Left renal pelvis (tissue), 4 donors: Measurements from ENCODE around the gene CDC42BPA. TPM values are rescaled to one million over a fixed set of nuclear protein-coding genes. Genes with fewer than 3 reads are reported as not detected.
"Not testable (repeated sequence)": the region's sequence is repeated elsewhere in the genome, so short reads cannot be mapped to it uniquely, and the experiment has no call there.

ENCODE experiments used
- DNase-seq, 4 donors: peaks; one replicate each; pipeline ENCODE4 v3.0.0-alpha.2; 2013; ENCODE audit warnings: low read depth in 4 of 4, low spot score in 3 of 4
- polyA plus RNA-seq, 4 donors: library from polyadenylated mRNA; unstranded; fragments of 120-200 nt; gene quantifications; one replicate each; pipeline ENCODE4 v1.2.1, GENCODE V29; 2013; ENCODE audit not compliant: insufficient read length in 4 of 4

Gene CDC42BPA
- polyA plus RNA-seq, 4 donors, result 36.1 to 45.4 (median 42.9) TPM

DNA sequence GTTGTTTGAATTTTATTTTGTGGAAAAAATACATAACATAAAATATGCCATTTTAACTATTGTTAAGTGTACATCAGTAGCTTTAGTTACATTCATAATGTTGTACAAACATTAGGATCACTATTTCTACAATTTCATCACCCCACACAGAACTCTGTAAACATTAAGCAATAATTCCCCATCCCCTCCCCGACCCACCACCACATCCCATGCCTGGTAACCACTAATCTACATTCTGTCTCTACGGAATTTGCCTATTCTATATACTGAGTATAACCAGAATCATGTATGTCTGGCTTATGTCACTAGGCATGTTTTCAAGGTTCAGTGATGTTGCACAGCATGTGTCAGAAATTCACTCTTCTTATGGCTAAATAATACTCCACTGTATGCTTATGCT, 47.7 kb downstream of the CDC42BPA start:
- no peak for DNase-seq

DNA sequence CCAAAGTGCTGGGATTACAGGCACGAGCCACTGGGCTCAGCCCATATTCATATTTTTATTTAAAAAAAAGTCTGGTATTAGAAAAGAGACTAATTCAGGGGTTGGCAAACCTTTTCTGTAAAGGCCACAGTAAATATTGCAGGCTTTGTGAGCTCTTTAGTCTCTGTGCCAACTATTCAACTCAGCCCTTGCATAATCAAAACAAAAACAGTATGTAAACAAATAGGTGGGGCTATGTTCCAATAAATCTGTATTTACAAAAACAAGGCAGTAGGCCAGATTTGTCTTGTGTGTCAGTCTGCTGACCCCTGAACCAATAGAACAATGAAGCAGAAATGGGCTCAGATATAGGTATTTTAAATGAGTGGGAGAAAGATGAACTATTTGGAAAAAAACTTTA, 49.3 kb downstream of the CDC42BPA start:
- DNase-seq, result no peak

DNA sequence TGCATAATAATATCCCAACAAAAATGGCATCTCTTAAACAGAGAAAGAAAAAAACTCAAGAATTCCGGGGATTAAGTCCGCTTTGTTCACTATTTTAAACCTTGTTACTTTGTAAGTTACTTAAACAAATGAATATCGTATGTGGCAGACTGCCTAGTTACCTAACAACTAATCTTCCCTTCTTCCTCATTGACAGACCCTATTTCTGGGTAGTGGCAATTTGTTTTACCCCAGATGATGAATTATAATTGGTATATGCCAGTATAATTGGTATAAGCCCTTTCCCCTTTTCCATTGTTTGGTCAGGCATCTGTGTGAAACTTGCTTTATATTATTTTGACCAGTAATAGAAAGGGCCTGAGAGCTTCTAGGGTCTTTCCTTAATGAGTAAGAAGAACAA, 52.4 kb downstream of the CDC42BPA start:
- DNase-seq, result no peak

DNA sequence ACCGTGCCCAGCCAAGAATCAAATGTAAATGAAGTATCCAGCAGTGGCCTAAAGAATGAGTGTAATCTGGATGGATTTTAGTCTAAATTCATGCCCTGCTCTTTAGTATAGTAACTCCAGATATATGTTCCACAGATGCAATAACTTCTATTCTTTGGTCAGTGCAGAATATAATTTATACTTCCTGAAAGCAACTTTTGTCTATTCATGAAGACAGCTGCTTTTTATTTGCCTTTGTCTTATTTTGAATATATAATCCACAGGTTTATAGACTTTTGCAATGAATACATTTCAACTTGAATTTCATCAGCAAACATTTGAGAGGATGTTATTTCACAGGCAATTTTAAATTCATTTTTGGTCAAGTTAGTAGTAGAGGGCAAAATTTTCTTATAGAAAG, 54.4 kb downstream of the CDC42BPA start:
- DNase-seq, result no peak

DNA sequence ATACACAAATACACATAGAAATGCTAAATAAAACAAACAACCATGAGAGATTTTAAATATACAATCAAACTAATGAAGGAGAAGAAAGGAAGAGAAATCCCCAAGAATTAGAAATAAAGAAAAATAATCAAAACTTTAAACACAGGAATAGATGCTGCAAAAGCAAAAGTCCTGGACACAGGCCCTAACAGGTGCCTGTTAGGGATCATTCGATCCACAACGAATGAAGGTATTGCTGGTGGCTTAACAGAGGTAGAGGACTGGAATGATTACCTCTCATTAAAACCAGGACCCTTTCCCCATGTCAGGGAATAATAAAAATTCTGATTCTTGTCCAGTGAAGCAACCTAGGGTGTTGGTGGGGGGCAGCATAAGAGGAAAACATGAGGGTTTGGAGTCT, 56.8 kb downstream of the CDC42BPA start:
- DNase-seq, result no peak

DNA sequence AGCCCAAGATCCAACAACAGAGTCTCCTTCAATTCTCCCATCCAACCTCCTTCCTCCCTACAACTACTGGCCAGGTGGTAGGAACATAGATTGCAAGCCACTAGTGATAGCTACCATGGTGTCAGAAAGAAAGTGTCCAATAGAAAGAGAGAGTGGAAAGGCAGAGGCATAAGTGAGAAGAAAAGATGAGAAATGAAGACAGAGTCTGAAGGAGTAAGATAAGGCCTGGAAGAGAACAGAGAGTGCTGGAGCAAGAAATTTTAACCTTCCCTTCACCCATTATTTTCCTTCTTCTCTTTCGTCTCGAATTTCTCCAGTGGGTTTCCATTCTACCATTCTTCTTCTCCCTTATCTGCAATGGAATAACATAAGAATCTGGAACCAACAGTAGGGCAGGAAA, 57.9 kb downstream of the CDC42BPA start:
- DNase-seq, result no peak

DNA sequence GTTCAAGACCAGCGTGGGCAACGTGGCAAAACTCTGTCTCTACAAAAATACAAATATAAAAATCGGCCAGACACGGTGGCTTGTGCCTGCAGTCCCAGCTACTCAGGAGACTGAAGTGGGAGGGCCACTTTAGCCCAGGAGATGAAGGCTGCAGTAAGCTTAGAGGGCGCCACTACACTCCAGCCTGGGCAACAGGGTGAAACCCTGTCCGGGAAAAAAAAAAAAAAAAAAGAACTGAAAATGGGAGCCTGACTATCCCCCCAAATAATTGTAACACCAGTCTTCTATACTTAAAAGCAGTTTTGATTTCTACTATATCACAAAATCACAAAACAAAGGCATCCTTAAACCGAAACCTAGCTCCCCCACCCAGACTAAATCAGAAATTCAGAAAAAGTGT, 60.3 kb downstream of the CDC42BPA start:
- no peak for DNase-seq

DNA sequence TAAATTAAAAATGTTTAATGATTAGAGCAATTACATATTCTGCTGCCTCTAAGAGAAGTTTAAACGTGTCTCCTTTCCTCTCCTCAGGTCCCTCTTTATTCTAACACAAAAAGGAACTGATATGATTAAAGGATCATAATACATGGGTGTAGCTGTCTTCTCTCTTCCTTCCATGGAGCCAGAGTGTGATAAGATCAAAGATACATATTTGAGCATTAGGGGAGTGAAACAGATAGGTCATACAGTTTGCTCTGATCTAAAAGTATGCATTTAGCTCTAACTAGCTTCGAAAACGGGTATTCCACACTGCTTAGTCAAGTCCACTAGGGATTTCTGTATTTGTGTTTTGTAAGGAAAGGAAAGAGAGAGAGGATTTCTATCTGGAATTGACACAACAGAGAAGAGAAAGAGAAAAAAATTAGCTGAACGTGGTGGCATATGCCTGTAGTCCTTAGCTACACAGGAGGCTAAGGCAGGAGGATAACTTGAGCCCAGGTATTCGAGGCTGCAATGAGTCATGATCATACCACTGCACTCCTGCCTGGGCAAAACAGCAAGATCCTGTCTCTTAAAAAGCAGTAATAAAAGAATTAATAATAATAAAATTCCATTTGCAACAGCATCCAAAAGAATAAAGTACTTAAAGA, 63.1 kb downstream of the CDC42BPA start:
- DNase-seq, result no peak

DNA sequence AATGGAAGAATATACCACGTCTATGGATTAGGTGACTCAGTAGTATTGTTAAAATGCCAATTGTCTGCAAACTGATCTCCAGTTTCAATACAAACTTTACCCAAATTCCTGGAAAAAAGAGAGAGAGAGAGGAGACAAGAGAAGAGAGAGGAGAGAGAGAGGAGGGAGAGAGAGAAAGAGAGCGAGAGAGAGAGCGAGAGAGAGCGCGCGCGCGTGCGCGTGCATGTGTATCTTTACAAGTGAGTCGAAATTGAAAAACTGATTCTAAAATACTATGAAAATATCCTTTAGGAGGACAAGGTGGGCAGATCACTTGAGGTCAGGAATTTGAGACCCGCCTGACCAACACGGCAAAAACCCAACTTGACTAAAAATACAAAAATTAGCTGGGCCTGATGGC, 65.2 kb downstream of the CDC42BPA start:
- DNase-seq, result no peak

DNA sequence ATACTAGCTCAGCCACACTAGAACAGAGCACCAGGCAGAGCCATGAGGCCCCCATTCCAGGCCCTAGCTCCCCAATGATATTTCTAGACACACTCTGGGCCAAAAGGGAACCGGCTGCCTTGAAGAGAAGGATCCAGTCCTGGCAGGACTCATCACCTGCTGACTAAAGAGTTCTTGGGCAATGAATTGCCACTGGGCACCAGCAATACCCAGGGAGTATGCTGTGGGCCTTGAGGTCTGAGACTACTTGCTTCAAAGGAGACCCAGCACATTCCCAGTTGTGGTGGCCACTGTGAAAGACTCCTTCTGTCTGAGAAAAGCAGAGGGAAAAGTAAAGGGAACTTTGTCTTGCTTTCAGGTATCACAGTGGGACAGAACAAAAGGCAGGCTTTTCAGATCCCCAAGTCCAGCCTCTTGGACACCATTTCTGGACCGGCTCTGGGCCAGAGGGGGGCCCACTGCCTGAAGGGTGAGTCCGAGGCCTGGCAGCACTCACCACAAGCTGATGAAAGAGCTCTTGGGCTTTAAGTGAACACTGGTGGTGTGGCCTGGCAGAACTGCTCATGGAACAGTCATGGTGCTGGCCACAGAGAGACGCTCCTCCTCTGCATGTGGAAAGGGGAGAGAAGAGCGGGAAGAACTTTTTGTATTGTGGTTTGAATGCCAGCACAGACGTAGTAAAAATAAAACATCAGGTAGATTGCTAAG, 72.5 kb downstream of the CDC42BPA start:
- DNase-seq, result no peak

DNA sequence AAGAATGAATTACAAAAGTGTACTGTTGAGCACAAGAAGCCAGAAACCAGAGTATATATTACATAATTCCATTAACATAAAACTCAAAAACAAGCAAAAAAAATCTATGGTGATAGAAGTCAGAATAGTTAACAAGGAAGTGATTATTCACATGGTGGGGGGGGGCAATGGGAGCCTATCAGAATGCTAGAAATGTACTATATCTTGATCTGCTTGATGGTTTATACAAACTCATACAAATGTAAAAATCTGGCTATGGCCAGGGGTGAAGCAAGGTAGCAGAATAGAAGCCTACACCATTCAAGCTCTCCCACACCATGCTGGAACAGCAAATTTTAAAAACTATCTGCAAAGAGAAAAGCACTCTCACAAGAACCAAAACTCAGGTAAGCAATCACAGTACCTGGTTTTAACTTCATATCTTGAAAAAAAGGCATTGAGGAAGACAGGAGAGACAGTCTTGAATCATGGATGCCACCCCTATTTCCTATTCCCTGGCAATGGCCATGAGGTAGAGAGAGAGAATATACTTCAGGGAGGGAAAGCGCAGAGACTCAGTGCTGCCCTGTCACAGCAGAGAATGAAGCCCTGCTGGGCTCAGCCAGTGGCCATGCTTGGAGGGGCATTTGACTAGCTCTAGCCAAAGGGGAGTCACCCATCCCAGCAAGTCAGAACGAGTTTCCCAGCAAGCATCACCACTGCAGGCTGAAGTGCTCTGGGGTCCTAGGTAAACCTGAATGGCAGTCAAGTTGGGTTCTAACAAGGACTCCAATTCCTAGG, 73.8 kb downstream of the CDC42BPA start:
- DNase-seq, result no peak

DNA sequence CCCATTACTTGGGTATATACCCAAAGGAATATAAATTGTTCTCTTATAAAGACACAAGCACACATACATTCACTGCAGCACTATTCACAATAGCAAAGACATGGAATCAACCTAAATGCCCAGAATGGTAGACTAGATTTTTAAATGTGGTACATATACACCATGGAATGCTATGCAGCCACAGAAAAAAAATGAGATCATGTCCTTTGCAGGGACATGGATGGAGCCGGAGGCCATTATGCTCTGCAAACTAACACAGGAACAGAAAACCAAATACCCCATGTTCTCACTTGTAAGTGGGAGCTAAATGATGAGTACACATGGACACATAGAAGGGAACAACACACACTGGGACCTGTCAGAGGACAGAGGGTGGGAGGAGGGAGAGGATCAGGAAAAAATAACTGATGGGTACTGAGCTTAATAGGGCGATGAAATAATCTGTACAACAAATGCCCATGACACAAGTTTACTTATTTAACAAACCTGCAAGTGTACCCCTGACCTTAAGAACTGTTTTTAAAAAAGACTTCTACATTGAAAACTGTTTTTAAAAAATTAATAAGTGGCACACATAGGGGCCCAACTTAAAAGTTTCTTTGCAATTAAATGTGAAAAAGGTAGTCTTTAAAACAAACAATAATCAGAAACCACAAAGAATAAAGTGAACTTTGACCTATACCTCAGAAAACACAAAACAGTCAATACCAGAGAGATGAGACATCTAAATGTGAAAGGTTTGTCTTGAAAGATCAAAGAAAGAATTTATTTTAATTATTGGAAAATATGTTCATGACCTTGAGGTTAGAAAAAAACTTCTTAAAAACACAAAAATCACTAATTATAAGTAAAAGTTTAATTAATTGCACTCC, 75.2 kb downstream of the CDC42BPA start:
- no peak for DNase-seq

DNA sequence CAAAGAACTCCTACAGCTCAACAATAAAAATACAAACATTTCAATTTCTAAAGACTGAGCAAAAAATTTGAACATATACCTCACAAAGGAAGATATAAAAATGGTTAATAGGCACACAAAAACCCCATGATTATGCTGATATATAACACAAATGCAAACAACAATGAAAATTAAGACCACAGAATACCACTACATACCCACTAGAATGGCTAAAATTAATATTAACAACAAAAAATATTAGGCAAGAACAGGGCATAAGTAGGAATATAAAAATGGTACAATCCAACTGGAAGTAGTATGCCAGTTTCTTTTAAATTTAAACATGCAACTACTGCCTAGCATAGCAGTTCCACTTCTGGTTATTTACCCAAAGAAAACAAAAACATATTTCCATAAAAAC, 77.3 kb downstream of the CDC42BPA start:
- DNase-seq, result no peak

DNA sequence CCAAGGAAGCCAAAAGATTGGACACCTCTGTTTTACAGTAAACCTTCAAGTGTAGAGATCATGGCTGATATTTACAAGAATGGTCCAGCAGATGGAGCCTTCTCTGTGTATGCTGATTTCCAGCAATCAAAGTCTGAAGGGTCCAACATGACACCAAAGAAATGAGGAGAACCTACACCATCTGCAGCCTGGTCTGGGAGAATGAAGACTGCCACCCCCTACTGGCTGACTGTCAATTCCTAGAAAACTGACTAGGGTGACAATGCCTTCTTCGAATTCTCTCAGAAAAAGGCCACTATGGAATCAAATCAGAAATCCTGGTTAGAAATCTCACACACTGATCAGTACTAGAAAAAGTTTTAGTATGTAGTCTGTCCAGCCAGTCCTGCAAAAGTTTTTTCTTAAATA, 83.3 kb downstream of the CDC42BPA start:
- DNase-seq, result peak in 3 of 4 donors; percentile 23 to 32 (median 26)

DNA sequence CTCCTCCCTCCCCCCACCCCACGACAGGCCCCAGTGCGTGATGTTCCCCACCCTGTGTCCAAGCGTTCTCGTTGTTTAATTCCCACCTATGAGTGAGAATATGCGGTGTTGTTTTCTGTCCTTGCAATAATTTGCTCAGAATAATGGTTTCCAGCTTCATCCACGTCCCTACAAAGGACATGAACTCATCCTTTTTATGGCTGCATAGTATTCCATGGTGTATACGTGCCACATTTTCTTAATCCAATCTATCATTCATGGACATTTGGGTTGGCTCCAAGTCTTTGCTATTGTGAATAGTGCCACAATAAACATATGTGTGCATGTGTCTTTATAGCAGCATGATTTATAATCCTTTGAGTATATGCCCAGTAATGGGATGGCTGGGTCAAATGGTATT, 87.2 kb downstream of the CDC42BPA start:
- not testable (repeated sequence) for DNase-seq

DNA sequence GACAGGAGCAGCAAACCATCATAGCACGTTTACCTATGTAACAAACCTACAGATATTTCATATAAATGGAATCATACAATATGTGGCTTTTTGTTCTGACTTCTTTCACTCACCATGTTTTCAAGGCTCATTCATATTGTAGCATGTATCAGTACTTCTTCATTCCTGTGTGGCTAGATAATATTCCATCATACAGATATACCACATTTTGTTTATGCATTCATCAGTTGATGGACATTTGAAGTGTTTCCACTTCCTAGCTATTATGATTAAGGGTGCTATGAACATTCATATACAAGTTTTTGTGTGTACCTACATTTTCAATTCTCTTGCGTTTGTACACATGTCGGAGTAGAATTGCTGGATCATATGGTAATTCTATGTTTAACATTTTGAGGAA, 90.1 kb downstream of the CDC42BPA start:
- DNase-seq, result no peak

DNA sequence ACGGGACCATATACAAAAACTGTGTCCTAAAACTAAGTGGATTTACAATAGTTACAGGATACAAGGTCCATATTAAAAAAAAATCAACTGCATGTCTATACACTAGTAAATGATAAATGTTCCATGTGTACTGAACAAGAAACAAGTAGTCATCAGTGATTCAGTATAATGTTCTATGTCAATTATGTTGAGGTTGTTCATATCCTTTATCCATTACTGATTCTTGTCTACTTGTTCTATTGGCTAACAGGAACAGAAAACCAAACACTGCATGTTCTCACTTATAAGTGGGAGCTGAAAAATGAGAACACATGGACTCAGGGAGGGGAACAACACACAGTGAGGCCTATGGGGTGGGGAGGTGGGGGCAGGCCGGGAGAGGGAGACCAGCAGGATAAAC, 90.5 kb downstream of the CDC42BPA start:
- DNase-seq, result no peak

DNA sequence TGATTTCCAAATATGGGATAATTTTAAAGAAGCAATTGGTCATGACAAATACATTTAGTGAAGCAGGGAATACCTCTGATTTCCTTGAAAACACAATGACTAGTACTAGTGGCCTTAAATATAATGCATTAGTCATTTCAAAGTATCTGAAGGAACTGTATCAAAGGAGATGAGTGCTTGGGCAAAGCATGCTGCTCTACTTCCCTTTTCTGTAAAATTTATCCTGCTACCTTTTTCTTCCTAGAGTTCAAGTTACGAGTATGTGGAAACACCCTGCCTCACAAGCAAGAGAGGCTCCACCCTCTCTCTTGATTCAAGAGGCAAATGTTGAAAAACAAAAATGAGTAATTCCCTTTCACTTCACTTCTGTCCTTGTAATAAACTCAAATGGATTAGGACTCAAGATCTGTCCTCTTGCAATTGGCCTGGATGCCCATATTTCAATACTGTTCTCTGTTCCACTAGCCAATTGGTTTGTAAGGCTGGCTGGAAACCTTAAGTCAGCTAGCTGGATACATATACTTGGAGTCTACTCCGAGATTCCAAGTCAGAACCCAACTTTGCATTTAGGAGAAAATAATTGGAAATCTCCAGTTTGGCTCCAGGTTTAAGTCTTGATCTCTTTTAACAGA, 92.5 kb downstream of the CDC42BPA start:
- DNase-seq, result no peak

DNA sequence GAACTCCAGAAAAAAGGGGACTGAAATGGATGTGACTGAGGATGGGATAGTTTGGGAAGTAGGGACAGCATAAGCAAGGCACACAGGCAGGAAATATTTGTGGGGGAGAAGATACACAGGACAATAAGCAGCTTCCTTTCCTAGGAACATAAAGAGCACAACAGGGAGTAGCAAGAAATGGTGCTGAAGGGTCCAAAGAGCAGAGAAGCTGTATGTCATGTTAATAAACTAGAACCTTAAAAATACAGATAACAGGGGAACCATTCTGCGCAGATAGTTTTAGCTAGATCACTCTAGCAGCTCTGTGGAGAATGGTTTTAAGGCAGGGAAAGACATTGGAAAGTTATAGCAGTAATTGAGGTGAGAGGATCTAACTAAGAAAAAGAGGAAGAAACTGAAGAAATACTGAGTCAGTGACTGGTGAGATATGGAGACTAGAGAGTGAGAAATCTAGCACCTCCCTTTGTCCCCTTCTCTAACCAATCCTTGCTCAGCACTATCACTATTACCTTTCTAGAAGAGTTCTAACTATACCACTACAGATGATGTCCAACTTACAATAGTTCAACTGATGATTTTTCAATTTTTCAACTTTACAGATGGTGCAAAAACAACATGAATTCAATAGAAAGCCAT, 95.0 kb downstream of the CDC42BPA start:
- DNase-seq, result no peak

DNA sequence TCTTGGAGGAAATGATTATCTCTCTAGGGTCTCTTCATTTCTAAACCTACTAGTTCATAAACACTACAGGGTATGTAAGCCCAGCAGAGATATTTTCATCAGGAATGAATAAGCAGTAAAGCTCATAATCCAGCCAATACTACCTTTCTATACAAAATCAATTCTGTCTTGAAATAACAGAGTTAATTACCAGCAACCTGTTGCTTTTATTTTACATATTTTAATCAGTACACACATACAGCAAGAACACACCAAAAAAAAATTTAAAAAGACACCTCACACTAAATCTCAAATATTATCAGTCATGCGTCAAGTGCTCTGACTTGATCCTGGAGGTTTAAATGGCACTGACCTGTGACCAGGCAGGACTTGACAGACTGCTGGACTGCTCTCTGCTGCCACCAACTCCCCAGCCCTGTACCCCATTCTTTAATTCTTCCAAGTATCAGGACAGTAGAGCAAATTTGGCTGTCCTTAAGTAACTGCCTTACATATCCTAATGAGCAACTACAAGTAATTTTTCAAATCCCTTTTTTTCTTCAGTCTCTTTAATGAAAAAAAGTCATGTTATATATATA, 98.5 kb downstream of the CDC42BPA start:
- no peak for DNase-seq
